Activated T-helper 1 cell treated with anti-CD3 and anti-CD28 coated beads, Interleukin-2, amount 50 U/mL, for 16 hours (primary cell): ENCODE results near the gene RBCK1.

ENCODE experiments used
- DNase-seq, 2 donors: peaks; one replicate each; pipeline ENCODE4 v3.0.0-alpha.2; 2020; ENCODE audit warnings: low read depth in 1 of 2, low spot score in 1 of 2

The RBCK1 gene

DNA sequence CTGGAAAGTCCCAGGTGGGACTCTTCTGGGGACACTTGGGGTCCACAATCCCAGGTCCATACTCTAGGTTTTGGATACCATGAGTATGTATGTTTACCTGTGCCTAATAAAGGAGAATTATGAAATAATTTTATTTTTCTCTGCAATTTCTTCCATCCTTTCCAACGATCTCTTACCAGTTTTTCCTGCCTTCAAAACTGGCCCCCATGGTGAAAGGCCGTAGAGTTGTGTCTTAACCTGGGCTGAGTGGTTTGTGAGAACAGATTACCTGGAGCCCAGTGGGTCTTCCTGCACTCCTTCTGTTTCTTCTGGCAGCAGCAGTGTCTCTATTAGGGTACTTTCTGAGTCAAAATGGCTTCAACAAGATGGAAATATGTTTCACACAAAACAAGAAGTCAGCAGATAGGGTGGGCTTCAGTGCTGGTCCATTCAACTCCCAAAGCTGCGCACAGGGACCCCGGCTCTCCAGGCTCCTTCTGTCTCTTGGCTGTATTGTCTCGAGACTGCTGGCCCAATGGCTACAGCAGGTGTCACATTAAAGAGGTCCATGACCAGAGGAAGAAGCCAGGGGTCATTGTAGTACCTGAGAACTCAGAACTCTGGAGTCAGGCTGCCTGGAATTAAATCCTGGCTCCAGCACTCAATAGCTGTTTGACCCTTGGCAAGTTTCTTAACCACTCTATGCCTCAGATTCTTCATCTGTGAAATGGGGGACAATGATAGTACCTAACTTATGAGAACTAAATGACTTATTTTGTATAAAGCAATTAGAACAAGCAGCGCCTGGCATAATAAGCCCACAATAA lies 10.5 kb upstream of the RBCK1 start:
- DNase-seq = no peak

- DNase-seq = no peak
Measured at GRCh38 chr20:399182-399707, 8.9 kb upstream of the RBCK1 start.

GRCh38 chr20:400128-400453 lies 8.0 kb upstream of the RBCK1 start:
- DNase-seq = no peak

- no peak for DNase-seq
Measured at GRCh38 chr20:400454-401275, 7.4 kb upstream of the RBCK1 start.

DNA sequence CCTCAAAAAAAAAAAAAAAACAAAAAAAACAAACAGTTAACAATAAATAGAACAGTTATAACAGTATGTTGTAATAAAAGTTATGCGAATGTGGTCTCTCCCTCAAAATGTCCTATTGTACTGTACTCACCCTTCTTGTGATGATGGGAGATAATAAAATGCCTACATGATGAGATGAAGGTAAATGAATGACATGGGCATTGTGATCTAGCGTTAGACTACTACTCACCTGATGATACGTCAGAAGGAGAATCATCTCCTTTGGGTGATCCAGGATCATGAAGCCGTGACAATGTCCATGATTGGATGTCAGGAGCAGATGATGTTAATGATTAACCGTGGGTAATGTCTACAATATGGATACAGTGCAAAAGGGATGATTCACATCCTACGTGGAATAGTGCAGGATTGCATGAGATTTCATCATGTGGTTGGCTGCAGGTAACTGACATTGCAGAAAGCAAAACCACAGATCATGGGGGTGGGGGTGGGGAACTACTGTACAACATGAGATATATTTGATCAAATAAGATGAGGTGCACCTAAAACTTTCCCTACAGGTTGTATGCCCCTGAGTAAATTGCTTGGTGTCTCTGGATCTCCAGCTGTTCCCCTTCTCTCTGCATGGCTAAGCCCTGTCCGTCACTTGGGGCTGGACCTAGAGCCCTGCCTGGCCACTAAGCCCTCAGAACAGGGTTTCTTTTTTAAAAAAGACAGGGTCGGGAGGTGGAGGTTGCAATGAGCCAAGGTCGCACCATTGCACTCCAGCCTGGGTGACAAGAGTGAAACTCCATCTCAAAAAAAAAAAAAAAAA lies 6.2 kb upstream of the RBCK1 start:
- no peak for DNase-seq

- DNase-seq = no peak
Measured at GRCh38 chr20:402496-402885, 5.6 kb upstream of the RBCK1 start.

DNA sequence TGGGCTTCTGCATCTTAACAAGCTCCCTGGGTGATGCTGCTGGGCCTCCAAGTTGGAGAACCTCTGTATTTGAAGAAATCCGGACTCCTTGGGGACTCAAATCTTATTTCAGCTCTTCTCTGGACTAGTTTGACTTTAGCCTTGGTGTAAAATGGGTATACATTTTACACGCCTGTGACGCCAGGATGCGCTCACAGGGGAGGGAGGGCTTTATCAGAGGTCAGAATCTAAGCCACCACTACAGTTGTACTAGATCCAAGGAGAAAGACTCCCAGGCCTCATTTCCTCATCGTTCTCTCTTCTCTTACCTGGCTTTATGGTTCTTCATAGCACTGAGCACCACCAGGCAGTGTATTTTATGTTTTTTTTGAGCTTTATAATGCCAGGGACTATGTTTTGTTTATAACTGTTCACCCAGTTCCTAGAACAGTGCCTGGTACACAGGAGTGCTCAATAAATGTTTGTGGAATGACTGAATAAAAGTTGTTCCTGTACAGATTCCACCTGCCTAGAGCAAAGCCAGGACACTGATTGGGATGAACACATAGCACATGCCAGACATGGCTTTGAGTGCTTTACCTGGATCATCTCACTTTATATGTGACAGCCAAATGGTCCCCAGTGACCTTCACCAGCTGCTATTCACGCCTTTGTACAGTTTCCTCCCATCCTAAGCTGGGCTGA lies 5.1 kb upstream of the RBCK1 start:
- no peak for DNase-seq

GRCh38 chr20:403582-403957 lies 4.5 kb upstream of the RBCK1 start:
- DNase-seq = no peak

GRCh38 chr20:404088-404487 lies 4.0 kb upstream of the RBCK1 start:
- DNase-seq = no peak

- DNase-seq = no peak
Measured at GRCh38 chr20:406200-407132, 1.6 kb upstream of the RBCK1 start.

GRCh38 chr20:407133-407952 lies 756 bp upstream of the RBCK1 start:
- DNase-seq = peak; percentile 40

DNA sequence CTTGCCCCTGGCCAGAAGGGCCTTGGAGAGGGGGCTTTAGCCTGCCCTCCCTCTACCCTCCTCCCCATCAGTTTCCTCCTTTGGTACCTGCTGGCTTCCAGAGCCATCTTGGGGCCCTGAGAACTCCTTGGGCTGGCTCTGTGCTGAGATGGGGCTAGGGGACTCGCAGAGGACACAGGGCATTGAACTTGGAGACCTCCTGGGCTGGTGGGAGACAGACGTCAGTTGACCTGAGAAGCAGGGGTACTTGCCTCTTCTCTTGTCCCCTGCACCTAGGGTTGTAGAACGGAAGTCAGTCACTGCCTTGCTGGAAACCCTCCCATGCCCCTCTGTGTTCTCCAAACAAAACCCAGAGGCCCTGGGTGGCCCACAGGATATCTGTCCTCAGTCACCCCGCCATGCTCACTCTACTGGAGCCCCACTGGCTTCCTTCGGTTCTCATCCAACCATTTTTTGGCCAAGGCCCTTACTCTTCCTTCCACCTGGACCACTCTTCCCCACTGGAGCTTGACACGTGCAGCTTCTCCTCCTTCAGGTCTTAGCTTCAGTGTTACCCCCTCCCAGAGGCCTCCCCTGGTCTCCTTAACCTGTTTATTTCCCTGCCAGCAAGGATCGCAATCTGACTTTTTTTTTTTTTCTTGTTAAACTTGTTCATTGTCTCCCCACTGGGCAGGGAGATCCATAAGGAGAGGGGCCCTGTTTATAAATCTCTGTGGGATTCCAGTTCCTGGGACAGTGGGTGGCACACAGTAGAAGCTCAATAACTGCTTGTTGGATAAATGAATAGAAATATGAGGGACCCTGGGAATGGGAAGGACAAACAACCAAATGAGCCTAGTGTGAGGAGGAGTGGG lies 971 bp downstream of the RBCK1 start:
- no peak for DNase-seq

DNA sequence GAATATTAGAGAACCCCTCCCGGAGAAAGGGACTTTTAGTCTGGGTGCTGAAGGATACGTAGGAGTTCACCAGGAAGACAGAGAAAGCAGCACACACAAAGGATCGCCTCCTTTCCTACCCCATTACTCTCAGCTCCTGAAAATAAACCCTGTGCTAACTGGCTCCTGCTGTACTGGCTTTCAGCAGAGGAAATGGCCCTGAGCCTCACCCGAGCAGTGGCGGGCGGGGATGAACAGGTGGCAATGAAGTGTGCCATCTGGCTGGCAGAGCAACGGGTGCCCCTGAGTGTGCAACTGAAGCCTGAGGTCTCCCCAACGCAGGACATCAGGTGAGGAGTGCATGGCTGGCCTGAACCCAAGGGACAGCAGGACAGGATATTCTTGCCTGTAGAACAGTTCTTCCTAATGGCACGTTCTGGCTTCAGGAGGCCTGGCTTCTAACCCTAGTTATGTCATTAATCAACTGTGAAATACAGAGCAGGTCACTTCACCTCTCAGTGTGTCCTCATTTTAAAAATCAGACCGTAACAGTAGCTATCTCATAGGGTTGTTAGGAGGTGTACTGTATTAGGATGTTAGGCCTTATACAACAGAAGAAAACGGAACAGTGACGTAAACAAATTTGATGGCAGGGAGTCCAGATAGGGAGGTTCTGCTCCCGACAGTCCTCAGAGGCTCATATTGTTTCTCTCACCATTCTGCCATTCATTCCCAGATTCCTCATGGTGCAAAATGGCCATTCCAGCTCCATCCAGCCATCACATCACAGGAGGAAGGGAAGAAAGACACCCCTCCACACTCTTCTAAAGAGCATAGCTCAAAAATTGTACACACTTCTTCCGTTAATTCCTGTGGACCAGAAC lies 1.8 kb downstream of the RBCK1 start:
- no peak for DNase-seq

DNA sequence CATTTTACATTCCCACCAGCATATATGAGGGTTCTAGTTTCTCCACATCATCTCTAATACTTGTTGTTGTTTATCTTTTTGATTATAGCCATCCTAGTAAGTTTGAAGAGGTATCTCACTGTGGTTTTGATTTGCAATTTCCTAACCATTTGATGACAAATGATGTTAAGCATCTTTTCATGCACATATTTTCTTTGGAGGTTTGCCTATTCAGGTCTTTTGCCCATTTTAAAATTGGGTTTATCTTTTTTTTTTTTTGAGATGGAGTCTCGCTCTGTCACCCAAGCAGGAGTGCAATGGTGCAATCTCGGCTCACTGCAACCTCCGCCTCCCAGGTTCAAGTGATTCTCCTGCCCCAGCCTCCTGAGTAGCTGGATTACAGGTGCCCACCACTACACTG lies 4.0 kb downstream of the RBCK1 start:
- DNase-seq = no peak

DNA sequence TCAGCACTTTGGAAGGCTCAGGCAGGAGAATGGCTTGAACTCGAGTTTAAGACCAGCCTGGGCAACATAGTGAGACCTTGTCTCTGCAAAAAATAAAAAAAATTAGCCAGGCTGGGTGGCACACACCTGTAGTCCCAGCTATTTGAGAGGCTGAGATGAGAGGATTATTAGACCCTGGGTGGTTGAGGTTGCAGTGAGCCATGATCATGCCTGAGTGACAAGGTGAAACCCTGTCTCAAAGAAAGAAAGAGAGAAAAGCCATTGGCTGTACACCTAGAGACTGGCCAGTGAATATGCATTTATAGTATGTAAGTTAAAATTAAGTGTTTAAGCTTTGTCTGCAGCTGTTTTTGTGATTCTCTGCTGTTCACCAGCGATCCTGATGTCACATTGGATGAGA lies 6.1 kb downstream of the RBCK1 start:
- no peak for DNase-seq

DNA sequence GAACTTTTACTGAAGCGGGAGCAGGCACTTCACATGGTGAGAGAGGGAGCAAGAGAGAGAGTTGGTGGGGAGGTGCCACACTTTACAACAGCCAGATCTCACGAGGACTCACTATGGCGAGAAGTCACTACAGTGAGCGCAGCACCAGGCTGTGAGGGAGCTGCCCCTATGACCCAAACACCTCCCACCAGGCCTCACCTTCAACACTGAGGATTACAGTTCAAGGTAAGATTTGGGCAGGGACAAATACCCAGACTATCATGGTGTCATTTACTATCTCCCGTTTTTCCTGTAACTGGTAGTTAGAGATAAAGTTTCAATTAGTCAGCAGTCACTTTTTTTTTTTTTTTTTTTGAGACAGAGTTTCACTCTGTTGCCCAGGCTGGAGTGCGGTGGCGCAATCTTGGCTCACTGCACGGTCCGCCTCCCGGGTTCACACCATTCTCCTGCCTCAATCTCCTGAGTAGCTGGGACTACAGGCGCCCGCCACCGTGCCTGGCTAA lies 7.8 kb downstream of the RBCK1 start:
- DNase-seq = no peak
